ENCODE measurements around the gene SCD5. TPM values are rescaled to one million over a fixed set of nuclear protein-coding genes. Genes with fewer than 3 reads are reported as not detected.

SCD5 gene
- total RNA-seq, 4 donors from 2014 or later, result 27.6 to 79.3 (median 55.3) TPM

DNA sequence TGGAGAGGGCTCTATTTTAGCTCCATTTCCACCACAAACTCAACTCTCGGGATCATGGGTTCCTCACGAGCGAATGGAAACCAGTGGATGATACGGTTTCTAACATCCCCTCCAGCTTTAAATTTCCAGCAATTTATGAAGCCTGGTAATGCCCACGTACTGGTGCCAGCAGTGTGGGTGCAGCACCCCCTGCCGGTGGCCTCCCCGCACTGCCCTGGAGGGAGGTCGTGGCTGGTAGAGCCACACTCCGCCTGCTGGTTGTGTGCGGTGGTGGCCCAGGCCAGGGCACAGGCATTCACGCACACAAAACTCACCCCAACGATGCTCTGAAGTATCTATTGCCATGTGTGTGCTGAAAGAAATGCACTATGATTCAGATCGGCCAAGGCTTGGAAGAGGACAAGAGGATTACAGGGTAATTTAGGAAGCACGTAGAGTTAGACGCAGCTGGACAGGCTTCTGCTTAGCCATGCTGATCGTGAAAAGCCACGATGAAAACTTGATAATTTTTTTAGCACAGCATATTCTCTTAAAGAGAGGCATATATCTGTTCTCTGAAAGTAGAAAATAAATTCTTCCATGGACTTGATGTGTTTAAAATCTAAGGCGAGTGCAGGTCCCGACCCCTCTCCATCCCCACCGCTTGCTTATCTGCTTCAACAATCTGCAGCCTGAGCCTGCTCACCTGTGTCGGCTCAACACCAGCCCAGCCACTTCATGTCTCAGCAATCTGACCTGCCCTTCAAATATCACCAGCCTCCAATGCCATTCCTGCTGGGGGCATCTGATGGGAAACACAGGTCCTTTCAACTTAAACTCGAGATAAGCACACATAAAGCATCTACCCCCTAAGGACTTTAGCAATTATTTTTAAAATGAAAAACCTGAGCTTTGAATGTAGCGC lies 59.1 kb downstream of the SCD5 start:
- Histone ChIP-seq H3K27me3 (no peaks in the 10 kb centered on the region), H3K9me3 (no peaks in the 10 kb centered on the region), H3K36me3 (no peaks in the 10 kb centered on the region), H3K4me1 (no peaks in the 10 kb centered on the region), H3K4me3 (no peak overlapping the region), H3K27ac (no peak overlapping the region)
- 67 to 75% methylated on average over 22 to 23 of the region's 23 CpGs for WGBS, 2 donors
- DNase-seq (ENCODE audit: low spot score in 2 of 2), result peak; percentile 52 to 69
- peak in 1 of 2 donors; percentile 35 for TF ChIP-seq EP300 (IDR thresholded peaks at IDR 0.05)
- peak; percentile 61 to 88 (median 74) for TF ChIP-seq CTCF (IDR thresholded peaks at IDR 0.05)
- TF ChIP-seq POLR2A (IDR thresholded peaks at IDR 0.05), result no peak

DNA sequence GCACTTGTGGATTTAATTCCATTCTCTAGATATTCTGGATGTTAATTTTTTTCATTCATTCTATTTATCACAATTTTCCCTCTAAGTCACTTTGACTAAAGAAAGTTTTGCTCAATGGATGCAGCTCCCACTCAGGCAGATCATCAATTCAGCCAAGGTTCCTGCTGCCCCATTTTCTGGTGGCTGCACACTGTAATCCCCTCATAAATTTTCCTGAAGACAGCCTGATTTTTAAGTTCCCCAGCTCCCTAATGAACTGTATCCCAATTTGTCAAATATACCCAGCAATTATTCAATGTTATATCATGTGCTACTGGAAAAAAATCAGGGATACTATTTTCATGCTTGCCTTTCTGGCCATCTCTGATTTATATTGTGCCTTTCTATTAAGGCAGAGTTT lies 61.2 kb downstream of the SCD5 start:
- no peaks in the 10 kb centered on the region for H3K36me3 ChIP-seq
- no peak for DNase-seq (ENCODE audit: low spot score in 2 of 2)
- TF ChIP-seq POLR2A (IDR thresholded peaks at IDR 0.05), result no peak
- no peak for TF ChIP-seq CTCF (IDR thresholded peaks at IDR 0.05)
- no peak for TF ChIP-seq EP300 (IDR thresholded peaks at IDR 0.05)
- H3K4me1 ChIP-seq, result no peaks in the 10 kb centered on the region
- no peaks in the 10 kb centered on the region for H3K9me3 ChIP-seq
- H3K27me3 ChIP-seq, result no peaks in the 10 kb centered on the region
- no peak overlapping the region for H3K27ac ChIP-seq
- no peak overlapping the region for H3K4me3 ChIP-seq

DNA sequence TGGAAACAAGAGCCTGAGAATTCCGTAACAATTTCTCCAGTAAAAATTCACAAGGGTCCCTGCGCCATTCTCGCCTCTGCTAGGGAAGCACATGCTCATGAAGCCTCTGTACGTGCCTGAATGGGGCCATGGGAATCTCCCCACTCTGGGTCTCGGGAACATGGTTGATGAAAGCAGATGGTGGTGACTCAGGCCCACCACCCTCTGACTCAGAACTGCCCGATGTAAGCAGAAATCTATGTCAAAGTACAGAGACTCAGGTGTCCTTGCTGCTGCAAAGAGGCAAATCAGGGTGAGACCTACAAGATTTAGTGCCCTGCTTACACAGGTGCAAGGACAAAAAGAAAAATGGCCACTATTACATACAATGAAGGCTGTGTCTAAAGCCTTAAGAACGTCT lies 65.0 kb downstream of the SCD5 start:
- no peaks in the 10 kb centered on the region for H3K36me3 ChIP-seq
- no peak overlapping the region for H3K4me3 ChIP-seq
- no peak overlapping the region for H3K27ac ChIP-seq
- DNase-seq (ENCODE audit: low spot score in 2 of 2), result no peak
- peaks cover 0 to 11% (median 2%) of the 10 kb centered on the region in 4 donors for H3K4me1 ChIP-seq
- 77 to 78% methylated on average over 7 of the region's 7 CpGs for WGBS, 2 donors
- TF ChIP-seq EP300 (IDR thresholded peaks at IDR 0.05) (no peak), CTCF (IDR thresholded peaks at IDR 0.05) (no peak), POLR2A (IDR thresholded peaks at IDR 0.05) (no peak)
- no peaks in the 10 kb centered on the region for H3K9me3 ChIP-seq
- no peaks in the 10 kb centered on the region for H3K27me3 ChIP-seq

DNA sequence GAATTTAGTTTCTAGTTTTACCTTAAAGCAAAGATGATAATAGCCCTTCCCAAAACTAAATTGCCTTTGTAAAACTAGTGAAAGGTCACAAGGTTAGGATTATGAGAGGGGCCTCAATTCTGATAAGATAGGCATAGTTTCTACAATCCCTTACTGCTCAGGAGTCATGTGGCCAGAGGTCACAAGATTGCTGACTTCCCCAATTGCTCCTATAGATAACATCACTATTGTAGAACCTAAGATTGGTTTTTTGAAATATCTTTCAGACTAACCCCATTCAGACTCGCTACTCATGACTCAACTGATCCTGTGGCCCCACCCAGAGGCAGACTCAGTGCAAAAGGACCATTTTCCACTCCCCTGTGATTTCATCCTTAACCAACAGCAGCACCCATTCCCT lies 70.3 kb downstream of the SCD5 start:
- Histone ChIP-seq H3K27me3 (no peaks in the 10 kb centered on the region), H3K36me3 (no peaks in the 10 kb centered on the region), H3K9me3 (no peaks in the 10 kb centered on the region), H3K4me1 (peaks cover 0 to 11% (median 2%) of the 10 kb centered on the region in 4 donors), H3K4me3 (no peak overlapping the region), H3K27ac (no peak overlapping the region)
- WGBS, 2 donors, result 76 to 100% methylated on average over 1 of the region's 1 CpG
- no peak for DNase-seq (ENCODE audit: low spot score in 2 of 2)
- TF ChIP-seq POLR2A (IDR thresholded peaks at IDR 0.05) (no peak), CTCF (IDR thresholded peaks at IDR 0.05) (no peak), EP300 (IDR thresholded peaks at IDR 0.05) (no peak)

- H3K9me3 ChIP-seq, result no peaks in the 10 kb centered on the region
- H3K4me1 ChIP-seq, result peaks cover 0 to 16% (median 2%) of the 10 kb centered on the region in 4 donors
- TF ChIP-seq EP300 (IDR thresholded peaks at IDR 0.05) (no peak), CTCF (IDR thresholded peaks at IDR 0.05) (no peak), POLR2A (IDR thresholded peaks at IDR 0.05) (no peak)
- H3K27me3 ChIP-seq, result no peaks in the 10 kb centered on the region
- H3K27ac ChIP-seq, result no peak overlapping the region
- WGBS, 2 donors, result 64 to 76% methylated on average over 5 of the region's 5 CpGs
- no peaks in the 10 kb centered on the region for H3K36me3 ChIP-seq
- no peak for DNase-seq (ENCODE audit: low spot score in 2 of 2)
- no peak overlapping the region for H3K4me3 ChIP-seq
These were observed 72.0 kb downstream of the SCD5 start for GRCh38 chr4:82726596-82726995.

All from tibial nerve (tissue), 4 donors.